OCI-LY3 (cell line): ENCODE data around the gene FGFBP1.

Experiments
- CTCF ChIP-seq: fragments of 200-600, 300-600 bp; sonication (generic); IDR thresholded peaks from 2 replicates; pipeline ENCODE4 v1.5.1; 2014; ENCODE audit warnings: antibody characterized with exemption, low read length, low read depth
- EZH2phosphoT487 ChIP-seq: fragments of 200-600 bp; shearing (Covaris generic); IDR thresholded peaks from 2 replicates; pipeline ENCODE4 v1.6.1; 2018; ENCODE audit warnings: antibody characterized with exemption, mixed run types, low read depth

DNA sequence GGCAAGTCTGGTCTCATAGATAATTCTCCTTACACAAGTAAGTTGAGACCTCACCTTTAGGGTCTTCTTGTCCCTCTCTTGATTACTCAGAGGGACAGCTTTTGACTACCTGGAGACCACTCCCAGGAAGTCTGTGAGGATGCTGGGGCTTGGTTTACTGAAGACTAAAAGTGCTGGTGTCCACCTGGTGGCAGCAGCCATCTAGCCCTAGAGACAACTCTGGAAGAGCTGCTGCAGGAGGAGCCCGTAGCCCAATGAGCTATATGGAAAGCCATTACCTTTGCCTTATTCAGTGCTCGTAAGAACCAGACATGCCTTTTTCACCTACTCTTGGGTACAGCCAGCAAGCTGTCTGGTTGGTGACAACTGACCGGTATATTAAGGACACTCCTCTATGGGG, 17.1 kb upstream of the FGFBP1 start:
- TF ChIP-seq CTCF, result peak; percentile 38
- no peak for TF ChIP-seq EZH2phosphoT487
